GM18508 (cell line): ENCODE measurements around the gene IPCEF1.
"Not testable (repeated sequence)": the region's sequence is repeated elsewhere in the genome, so short reads cannot be mapped to it uniquely, and the experiment has no call there.

Source experiments
- ATAC-seq: cut with Tn5 transposase; IDR thresholded peaks from one replicate; pipeline ENCODE4 v1.9.1; 2021; ENCODE audit warnings: moderate number of reproducible peaks; ENCODE audit not compliant: insufficient read depth, unreplicated experiment

The IPCEF1 gene

GRCh38 chr6:154179434-154179833 is 177.2 kb downstream of the IPCEF1 start:
- ATAC-seq = no peak

GRCh38 chr6:154172393-154172792 is 184.2 kb downstream of the IPCEF1 start:
- ATAC-seq = not testable (repeated sequence)

GRCh38 chr6:154170106-154170505 is 186.5 kb downstream of the IPCEF1 start:
- ATAC-seq = no peak

- no peak for ATAC-seq
Observed at GRCh38 chr6:154169193-154169847, 187.3 kb downstream of the IPCEF1 start.

- ATAC-seq = no peak
Observed at GRCh38 chr6:154167126-154167525, 189.5 kb downstream of the IPCEF1 start.

- ATAC-seq = no peak
Observed at GRCh38 chr6:154166140-154166539, 190.5 kb downstream of the IPCEF1 start.

GRCh38 chr6:154165478-154165877 is 191.1 kb downstream of the IPCEF1 start:
- ATAC-seq = no peak

GRCh38 chr6:154164397-154164796 is 192.2 kb downstream of the IPCEF1 start:
- ATAC-seq = no peak

GRCh38 chr6:154161689-154162088 is 194.9 kb downstream of the IPCEF1 start:
- peak; percentile 74 for ATAC-seq

- ATAC-seq = no peak
Observed at GRCh38 chr6:154159126-154159525, 197.5 kb downstream of the IPCEF1 start.

GRCh38 chr6:154157706-154158105 is 198.9 kb downstream of the IPCEF1 start:
- ATAC-seq = no peak

- ATAC-seq = peak; percentile 33
Observed at GRCh38 chr6:154157082-154157481, 199.5 kb downstream of the IPCEF1 start.

GRCh38 chr6:154156135-154156896 is 200.3 kb downstream of the IPCEF1 start:
- ATAC-seq = peak; percentile 43

GRCh38 chr6:154154389-154154967 is 202.1 kb downstream of the IPCEF1 start:
- no peak for ATAC-seq

GRCh38 chr6:154143753-154144152 is 212.8 kb downstream of the IPCEF1 start:
- no peak for ATAC-seq

- no peak for ATAC-seq
Observed at GRCh38 chr6:154140743-154141142, 215.9 kb downstream of the IPCEF1 start.

- no peak for ATAC-seq
Observed at GRCh38 chr6:154139892-154140291, 216.7 kb downstream of the IPCEF1 start.

- no peak for ATAC-seq
Observed at GRCh38 chr6:154138793-154139192, 217.8 kb downstream of the IPCEF1 start.

- no peak for ATAC-seq
Observed at GRCh38 chr6:154134471-154135147, 222.0 kb downstream of the IPCEF1 start.

- ATAC-seq = no peak
Observed at GRCh38 chr6:154127657-154128056, 228.9 kb downstream of the IPCEF1 start.

- ATAC-seq = no peak
Observed at GRCh38 chr6:154125421-154125820, 231.2 kb downstream of the IPCEF1 start.
